Heart left ventricle (tissue), 13 donors: ENCODE results near the gene CNEP1R1.

Experiments
- POLR2A ChIP-seq, 2 donors: fragments of 450-650 bp; IDR thresholded peaks; one replicate each; pipeline ENCODE4 v1.6.1; 2017; ENCODE audit warnings: antibody characterized with exemption in 2 of 2, mild to moderate bottlenecking in 2 of 2, moderate library complexity in 2 of 2
- TF ChIP-seq, protein P1 (sequence below), 12 donors: fragments of 200-600 bp; sonication (generic) in 4 of 12; IDR thresholded peaks; one replicate each; pipeline versions ENCODE4 v1.5.0 to v1.8.0; 2018 to 2022; ENCODE audit warnings: antibody characterized with exemption in 12 of 12, mild to moderate bottlenecking in 5 of 12
- donor health status: ischemic (EF 13 %, LVEDD 7.1; RV severe dilation, severe dysfunction).
- donor health status: DM: no; HTN: yes; CAD: no.
- donor health status: DM: no; HTN: no; CAD: no.
- donor health status: ischemic (EF 25% LVEDD 6.9; RV normal size, moderate dysfunction).
- donor health status: ischemic (EF 25% LVEDD 5.7; RV mildly dilated, moderate dysfunction).
- donor health status: ischemic (EF 35%, LVEDD 5.7; RV mildly dilated, moderate dysfunction).
- donor health status: nonischemic (EF 11% LVEDD 7.7; RV severe dilation, severe dysfunction).
- donor health status: DM: yes; HTN: yes; CAD: no.
- donor health status: PGD.
- donor health status: ischemic (EF 29% LVEDD 5.4; RV normal size, mild dysfunction).
- donor health status: nonischemic (EF 23%, LVEDD 6.1; RV moderate dilation, normal function).

DNA sequence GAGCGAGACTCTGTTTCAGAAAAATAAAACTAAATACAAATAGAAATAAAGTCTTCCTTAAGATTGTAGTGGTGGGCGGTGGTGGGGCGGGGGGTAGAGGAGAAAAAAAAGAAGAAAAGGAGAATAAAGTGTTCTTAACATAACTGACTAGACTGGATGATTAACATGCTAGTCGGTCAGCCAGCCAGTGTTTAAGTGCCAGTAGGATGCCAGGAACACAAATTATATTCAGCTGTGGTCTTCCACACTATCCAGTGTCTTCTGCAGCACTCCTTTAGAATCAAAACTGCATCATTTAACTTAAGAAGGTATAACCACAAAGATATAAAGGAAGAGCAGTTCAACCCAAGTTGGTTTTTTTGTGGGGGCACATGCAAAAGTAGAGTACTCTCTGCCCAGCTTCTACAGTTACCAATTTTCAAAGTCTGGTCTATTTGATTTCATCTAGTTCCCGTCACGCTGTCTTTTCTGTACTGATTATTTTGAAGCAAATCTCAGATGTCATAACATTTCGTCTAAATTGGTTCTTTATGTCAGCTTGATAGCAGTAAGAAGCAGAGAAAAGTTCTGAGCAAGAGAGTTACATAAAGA, 56.5 kb downstream of the CNEP1R1 start:
- TF ChIP-seq, protein P1, sequence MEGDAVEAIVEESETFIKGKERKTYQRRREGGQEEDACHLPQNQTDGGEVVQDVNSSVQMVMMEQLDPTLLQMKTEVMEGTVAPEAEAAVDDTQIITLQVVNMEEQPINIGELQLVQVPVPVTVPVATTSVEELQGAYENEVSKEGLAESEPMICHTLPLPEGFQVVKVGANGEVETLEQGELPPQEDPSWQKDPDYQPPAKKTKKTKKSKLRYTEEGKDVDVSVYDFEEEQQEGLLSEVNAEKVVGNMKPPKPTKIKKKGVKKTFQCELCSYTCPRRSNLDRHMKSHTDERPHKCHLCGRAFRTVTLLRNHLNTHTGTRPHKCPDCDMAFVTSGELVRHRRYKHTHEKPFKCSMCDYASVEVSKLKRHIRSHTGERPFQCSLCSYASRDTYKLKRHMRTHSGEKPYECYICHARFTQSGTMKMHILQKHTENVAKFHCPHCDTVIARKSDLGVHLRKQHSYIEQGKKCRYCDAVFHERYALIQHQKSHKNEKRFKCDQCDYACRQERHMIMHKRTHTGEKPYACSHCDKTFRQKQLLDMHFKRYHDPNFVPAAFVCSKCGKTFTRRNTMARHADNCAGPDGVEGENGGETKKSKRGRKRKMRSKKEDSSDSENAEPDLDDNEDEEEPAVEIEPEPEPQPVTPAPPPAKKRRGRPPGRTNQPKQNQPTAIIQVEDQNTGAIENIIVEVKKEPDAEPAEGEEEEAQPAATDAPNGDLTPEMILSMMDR (IDR thresholded peaks at IDR 0.05) = no peak
- no peak for TF ChIP-seq POLR2A (IDR thresholded peaks at IDR 0.05)
